Large intestine (tissue), 3 donors: ENCODE measurements around the gene ZNF189. TPM values are rescaled to one million over a fixed set of nuclear protein-coding genes. Genes with fewer than 3 reads are reported as not detected.

Source experiments
- DNase-seq, 2 donors: peaks; one replicate each; pipeline versions ENCODE4 v3.0.0 to v3.0.0-alpha.2; 2013
- H3K27ac ChIP-seq: one replicate; pipeline ENCODE4 v1.5.1; 2013; ENCODE audit warnings: low read length
- H3K27me3 ChIP-seq: 2 replicates; pipeline ENCODE4 v1.6.1; 2013; ENCODE audit warnings: low read length; ENCODE audit not compliant: control insufficient read depth, insufficient read depth
- H3K36me3 ChIP-seq: 2 replicates; pipeline ENCODE4 v1.6.1; 2013; ENCODE audit warnings: low read length; ENCODE audit not compliant: control insufficient read depth, insufficient read depth
- H3K4me1 ChIP-seq: one replicate; pipeline ENCODE4 v1.6.1; 2013; ENCODE audit warnings: low read length; ENCODE audit not compliant: control insufficient read depth, insufficient read depth
- H3K4me3 ChIP-seq: one replicate; pipeline ENCODE4 v1.5.1; 2013; ENCODE audit warnings: low read length
- H3K9me3 ChIP-seq: one replicate; pipeline ENCODE4 v1.6.1; 2013; ENCODE audit warnings: mild to moderate bottlenecking, low read depth, low read length, moderate library complexity; ENCODE audit not compliant: control insufficient read depth
- WGBS: methylation state at CpG from one replicate; pipeline ENCODE4 v1.1.5; 2013; ENCODE audit warnings: low lambda C conversion rate; ENCODE audit not compliant: insufficient coverage; 5-methylcytosine and 5-hydroxymethylcytosine counted together
- polyA plus RNA-seq: library from polyadenylated mRNA; unstranded; fragments of 120-200 nt; gene quantifications from one replicate; pipeline ENCODE4 v1.2.1, GENCODE V29; 2013

The ZNF189 gene
- polyA plus RNA-seq, 1 donor, result 95.1 TPM

DNA sequence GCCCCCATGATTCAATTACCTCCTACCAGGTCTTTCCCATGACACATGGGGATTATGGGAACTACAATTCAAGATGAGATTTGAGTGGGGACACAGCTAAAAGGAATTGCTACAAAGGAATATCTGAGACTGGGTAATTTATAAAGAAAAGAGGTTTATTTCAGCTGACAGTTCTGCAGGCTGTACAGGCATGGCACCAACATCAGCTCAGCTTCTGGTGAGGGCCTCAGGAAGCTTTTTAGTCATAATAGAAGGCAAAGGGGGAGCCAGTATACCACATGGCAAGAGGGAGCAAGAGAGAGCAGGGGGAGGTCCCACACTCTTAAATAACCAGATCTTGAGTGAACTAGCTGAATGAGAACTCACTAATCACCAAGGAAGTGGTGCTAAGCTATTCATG, 48.1 kb downstream of the ZNF189 start:
- Histone ChIP-seq H3K4me1 (peaks cover 61% of the 10 kb centered on the region), H3K27ac (peak overlapping the region; percentile 87), H3K9me3 (peaks cover under 1% of the 10 kb centered on the region), H3K36me3 (no peaks in the 10 kb centered on the region), H3K4me3 (no peak overlapping the region), H3K27me3 (no peaks in the 10 kb centered on the region)
- DNase-seq, result no peak

DNA sequence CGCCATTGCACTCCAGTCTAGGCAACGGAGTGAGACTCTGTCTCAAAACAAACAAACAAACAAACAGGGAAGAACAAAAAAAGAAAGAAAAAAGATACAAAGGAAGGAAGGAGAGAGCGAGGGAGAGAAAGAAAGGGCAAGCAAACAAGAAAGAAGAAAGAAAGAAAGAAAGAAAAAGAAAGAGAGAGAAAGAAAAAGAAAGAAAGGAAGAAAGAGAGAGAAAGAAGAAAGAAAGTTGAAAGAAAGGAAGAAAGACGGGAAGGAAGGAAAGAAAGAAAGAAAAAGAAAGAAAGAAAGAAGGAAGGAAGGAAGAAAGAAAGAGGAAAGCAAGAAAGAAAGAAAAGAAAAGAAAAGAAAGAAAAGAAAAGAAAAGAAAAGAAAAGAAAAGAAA, 50.0 kb downstream of the ZNF189 start:
- peaks cover 14% of the 10 kb centered on the region for H3K9me3 ChIP-seq
- peak overlapping the region; percentile 90 for H3K27ac ChIP-seq
- H3K4me1 ChIP-seq, result peaks cover 44% of the 10 kb centered on the region
- DNase-seq, result no peak
- H3K4me3 ChIP-seq, result peak overlapping the region; percentile 61
- H3K27me3 ChIP-seq, result no peaks in the 10 kb centered on the region
- WGBS, result 61% methylated on average over 4 of the region's 4 CpGs
- no peaks in the 10 kb centered on the region for H3K36me3 ChIP-seq

DNA sequence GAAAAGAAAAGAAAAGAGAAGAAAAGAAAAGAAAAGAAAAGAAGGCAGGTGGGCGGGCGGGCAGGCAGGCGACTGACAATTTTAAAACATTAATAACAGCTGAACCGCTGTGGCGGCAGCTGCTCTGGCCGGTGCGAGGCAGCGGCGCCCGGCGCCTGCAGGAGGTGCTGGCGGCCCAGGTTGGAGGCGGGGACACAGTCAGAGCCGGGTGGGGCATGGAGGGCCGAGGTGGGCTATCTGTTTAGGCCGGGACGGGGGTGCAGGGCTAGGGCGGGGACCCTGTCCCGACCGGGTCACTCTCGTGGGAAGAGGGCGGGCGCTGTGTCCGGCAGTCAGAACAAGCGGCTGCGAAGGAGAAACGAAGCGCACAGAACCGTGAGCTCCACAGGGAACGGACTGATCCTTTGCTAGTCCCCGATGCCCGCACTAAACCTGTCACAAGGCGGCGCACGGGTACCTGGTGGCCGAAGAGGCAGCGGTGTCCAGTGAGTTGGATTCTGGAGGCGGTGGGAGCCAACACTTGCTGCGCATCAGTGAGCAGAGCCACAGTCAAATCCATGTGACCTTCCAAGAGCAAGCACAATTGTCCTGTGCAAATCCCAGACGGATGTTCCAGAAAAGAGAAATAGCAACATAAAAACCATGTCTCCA, 50.5 kb downstream of the ZNF189 start:
- peak; percentile 72 to 91 for DNase-seq
- WGBS, result 0% methylated on average over 3 of the region's 40 CpGs
- Histone ChIP-seq H3K4me1 (peaks cover 39% of the 10 kb centered on the region), H3K27me3 (no peaks in the 10 kb centered on the region), H3K4me3 (peak overlapping the region; percentile 61), H3K9me3 (peaks cover 14% of the 10 kb centered on the region), H3K27ac (peak overlapping the region; percentile 90), H3K36me3 (no peaks in the 10 kb centered on the region)

DNA sequence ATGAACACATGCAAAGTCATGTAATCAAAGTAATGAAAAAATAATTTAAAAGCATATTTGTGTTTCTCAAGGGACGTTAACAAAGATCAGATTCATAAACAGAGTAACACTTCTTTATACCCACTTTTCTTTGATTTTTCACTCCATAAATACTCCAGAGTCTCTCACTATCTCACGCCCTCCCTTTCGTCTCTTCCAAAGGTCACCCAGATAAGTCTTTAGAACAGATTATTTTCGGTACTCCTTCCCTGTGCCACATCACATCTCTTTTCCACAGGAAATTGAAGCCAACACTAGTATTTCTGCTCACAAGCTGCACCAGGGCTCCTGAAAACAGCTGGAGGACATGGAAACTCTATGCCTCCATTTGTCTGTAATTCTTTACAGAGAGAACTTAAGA, 52.3 kb downstream of the ZNF189 start:
- WGBS, result 14% methylated on average over 1 of the region's 4 CpGs
- no peaks in the 10 kb centered on the region for H3K36me3 ChIP-seq
- H3K4me1 ChIP-seq, result peaks cover 24% of the 10 kb centered on the region
- no peaks in the 10 kb centered on the region for H3K27me3 ChIP-seq
- peaks cover 14% of the 10 kb centered on the region for H3K9me3 ChIP-seq
- H3K27ac ChIP-seq, result peak overlapping the region; percentile 90
- DNase-seq, result peak in 1 of 2 donors; percentile 80
- no peak overlapping the region for H3K4me3 ChIP-seq

DNA sequence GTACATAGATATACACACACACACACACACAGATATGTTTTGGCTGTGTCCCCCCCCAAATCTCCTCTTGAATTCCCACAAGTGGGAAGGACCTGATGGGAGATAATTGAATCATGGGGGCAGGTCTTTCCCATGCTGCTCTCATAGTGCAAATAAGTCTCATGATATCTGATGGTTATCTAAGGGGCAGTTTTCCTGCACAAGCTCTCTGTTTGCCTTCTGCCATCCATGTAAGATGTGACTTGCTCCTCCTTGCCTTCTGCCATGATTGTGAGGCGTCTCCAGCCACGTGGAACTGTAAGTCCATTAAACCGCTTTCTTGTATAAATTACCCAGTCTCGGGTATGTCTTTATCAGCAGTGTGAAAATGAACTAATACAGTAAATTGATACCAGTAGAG, 52.8 kb downstream of the ZNF189 start:
- Histone ChIP-seq H3K9me3 (peaks cover 14% of the 10 kb centered on the region), H3K27me3 (no peaks in the 10 kb centered on the region), H3K4me3 (no peak overlapping the region), H3K4me1 (peaks cover 19% of the 10 kb centered on the region), H3K27ac (peak overlapping the region; percentile 90), H3K36me3 (no peaks in the 10 kb centered on the region)
- WGBS, result no CpG with 5 or more reads among the region's 4 CpGs
- DNase-seq, result no peak

DNA sequence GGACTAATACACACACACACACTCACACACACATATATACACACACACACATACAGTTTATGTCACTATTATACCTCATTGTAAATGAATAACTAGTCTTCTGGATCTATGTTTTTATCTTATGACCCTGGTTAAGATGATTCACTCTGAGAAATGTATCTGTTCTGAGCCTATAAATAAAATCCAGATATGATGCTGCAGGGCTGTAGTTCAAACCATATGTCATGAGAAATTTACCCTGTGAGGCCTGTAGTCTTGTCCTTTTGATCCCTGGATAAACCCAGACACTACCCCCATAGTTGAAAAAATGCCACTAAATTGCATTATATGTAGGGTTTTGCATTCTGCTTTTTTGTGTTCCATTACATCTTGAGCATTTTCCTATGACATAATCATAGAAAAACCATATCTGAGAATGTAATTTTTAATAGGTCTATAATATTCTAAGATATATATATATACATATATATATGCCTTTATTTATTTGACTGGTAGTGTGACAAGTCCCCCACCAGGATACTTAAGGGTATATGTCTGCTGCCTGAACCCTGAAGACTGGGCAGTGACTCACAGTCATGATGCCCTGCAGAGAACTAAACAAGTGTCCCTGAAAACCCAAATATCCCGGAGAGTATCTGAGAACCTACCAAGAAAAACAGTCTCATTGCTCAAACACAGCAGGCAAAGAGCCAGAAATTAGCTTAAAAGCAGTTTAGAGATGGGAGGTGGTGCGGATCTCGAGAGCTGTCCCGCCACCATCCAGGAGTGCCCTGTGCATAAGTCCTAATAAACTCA, 55.3 kb downstream of the ZNF189 start:
- no peaks in the 10 kb centered on the region for H3K27me3 ChIP-seq
- peaks cover 11% of the 10 kb centered on the region for H3K4me1 ChIP-seq
- H3K9me3 ChIP-seq, result peaks cover 14% of the 10 kb centered on the region
- no peaks in the 10 kb centered on the region for H3K36me3 ChIP-seq
- H3K27ac ChIP-seq, result peak overlapping the region; percentile 14
- DNase-seq, result peak in 1 of 2 donors; percentile 57
- WGBS, result 95% methylated on average over 3 of the region's 4 CpGs
- no peak overlapping the region for H3K4me3 ChIP-seq

DNA sequence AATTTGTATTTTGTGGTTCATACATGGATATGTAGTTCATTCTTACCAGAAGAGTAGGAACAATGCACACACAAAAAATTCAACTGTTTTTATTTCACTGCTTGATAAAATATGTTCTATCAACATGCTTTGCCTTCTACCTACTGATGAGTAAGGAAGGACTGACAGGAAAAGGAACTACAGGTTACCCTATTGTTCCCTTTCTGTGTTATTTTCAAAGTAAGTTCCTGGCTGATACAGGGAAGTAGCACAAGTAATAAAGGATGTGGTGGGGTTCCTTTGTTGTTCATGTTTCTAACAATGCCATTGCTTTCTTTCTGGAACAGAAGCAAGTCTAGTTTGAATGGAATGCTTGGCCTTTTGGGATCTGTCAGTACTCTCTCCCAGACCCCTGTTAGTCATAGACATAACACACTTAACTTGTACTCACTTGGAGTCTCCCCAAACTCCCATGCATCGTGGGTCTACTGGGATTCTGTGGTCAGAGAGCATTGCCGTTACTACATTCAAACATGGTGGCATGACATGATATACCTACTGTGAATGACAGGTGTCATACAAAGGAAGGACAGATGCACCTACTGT, 57.1 kb downstream of the ZNF189 start:
- Histone ChIP-seq H3K9me3 (peaks cover 16% of the 10 kb centered on the region), H3K27ac (no peak overlapping the region), H3K4me3 (no peak overlapping the region), H3K36me3 (no peaks in the 10 kb centered on the region), H3K4me1 (peaks cover 9% of the 10 kb centered on the region), H3K27me3 (no peaks in the 10 kb centered on the region)
- no peak for DNase-seq
- WGBS, result no CpG with 5 or more reads among the region's 2 CpGs

DNA sequence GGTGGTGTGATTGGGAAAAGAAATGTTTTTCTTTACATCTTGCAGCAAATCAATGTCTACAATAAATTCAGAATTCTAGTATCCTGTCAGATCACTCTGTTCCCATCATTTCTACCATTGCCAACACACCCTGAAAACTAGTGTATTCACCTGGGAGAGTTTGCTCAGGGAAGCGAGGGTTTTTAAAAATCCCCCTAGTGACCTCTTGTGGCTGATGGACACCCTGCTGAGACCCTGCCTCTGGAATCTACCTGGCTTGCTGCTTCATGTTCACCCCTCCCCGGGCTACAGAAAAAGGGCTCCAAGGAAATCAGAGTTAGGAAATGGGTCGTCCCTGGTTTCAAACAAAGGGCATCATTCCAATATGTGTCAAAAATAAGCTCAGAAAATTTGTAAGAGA, 58.4 kb downstream of the ZNF189 start:
- no peak overlapping the region for H3K4me3 ChIP-seq
- H3K4me1 ChIP-seq, result peaks cover 11% of the 10 kb centered on the region
- H3K27me3 ChIP-seq, result no peaks in the 10 kb centered on the region
- WGBS, result 36% methylated on average over 1 of the region's 3 CpGs
- no peak overlapping the region for H3K27ac ChIP-seq
- DNase-seq, result no peak
- no peaks in the 10 kb centered on the region for H3K36me3 ChIP-seq
- peaks cover 13% of the 10 kb centered on the region for H3K9me3 ChIP-seq

DNA sequence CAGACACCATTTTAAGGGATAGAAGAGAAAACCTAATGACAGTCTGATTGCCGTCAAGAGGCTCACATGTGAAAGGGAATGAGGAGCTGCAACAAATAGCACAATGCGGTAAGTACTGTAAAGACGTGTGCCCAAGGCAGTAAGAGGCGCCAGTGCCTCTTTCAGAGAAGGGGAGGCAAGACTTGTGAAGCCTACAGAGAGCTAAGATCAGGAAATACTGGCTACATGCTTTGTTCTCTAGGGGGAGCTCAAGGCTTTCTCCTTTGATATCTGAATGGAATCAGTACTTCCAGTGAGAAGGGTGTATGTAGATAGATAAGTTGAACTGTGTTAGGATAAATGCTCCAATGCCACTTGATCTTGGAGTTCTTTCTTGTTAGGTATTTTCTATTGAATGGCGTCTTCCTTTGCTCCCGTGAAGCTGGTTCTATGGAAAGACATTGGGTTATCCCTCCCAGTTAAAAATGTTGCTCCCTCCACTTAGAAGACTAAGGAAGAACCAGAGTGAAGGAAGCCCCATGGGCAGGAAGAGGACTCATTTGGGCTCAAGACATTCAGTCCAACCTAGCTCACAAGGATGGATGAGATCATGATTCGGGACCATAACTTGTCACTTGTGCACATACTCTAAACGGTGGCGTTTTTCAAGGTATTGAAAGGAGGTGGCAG, 60.4 kb downstream of the ZNF189 start:
- Histone ChIP-seq H3K27ac (no peak overlapping the region), H3K4me1 (peaks cover 11% of the 10 kb centered on the region), H3K4me3 (no peak overlapping the region), H3K36me3 (no peaks in the 10 kb centered on the region), H3K9me3 (peaks cover 2% of the 10 kb centered on the region), H3K27me3 (no peaks in the 10 kb centered on the region)
- DNase-seq, result peak; percentile 40 to 56
- WGBS, result no CpG with 5 or more reads among the region's 9 CpGs
